ENCODE data around the gene OR51Q1.

GRCh38 chr11:5405173-5405572, 16.7 kb upstream of the OR51Q1 start:
- TF ChIP-seq EZH2 (IDR thresholded peaks at IDR 0.05; ENCODE audit: low read length, missing control alignments) = no peak
- TF ChIP-seq, protein P1, sequence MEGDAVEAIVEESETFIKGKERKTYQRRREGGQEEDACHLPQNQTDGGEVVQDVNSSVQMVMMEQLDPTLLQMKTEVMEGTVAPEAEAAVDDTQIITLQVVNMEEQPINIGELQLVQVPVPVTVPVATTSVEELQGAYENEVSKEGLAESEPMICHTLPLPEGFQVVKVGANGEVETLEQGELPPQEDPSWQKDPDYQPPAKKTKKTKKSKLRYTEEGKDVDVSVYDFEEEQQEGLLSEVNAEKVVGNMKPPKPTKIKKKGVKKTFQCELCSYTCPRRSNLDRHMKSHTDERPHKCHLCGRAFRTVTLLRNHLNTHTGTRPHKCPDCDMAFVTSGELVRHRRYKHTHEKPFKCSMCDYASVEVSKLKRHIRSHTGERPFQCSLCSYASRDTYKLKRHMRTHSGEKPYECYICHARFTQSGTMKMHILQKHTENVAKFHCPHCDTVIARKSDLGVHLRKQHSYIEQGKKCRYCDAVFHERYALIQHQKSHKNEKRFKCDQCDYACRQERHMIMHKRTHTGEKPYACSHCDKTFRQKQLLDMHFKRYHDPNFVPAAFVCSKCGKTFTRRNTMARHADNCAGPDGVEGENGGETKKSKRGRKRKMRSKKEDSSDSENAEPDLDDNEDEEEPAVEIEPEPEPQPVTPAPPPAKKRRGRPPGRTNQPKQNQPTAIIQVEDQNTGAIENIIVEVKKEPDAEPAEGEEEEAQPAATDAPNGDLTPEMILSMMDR (conservative IDR thresholded peaks at IDR 0.05 in 1 of 2, IDR thresholded peaks at IDR 0.05 in 1 of 2; ENCODE audit: low read depth in 1 of 2, low read length in 2 of 2) = no peak
